Omental fat pad (tissue), 4 donors: ENCODE data around the gene NTF3. TPM values are rescaled to one million over a fixed set of nuclear protein-coding genes. Genes with fewer than 3 reads are reported as not detected.

Experiments
- ATAC-seq: fragments of 150-250 bp; one replicate; pipeline ENCODE4 v1.9.1; 2016; ENCODE audit warnings: mild to moderate bottlenecking, moderate library complexity; ENCODE audit not compliant: low FRiP score
- DNase-seq: peaks from one replicate; pipeline ENCODE4 v3.0.0-alpha.2; 2019; ENCODE audit warnings: low spot score
- CTCF ChIP-seq, 3 donors: fragments of 450-650 bp; IDR thresholded peaks; one replicate each; pipeline ENCODE4 v1.5.1; 2016 to 2017; ENCODE audit warnings: antibody characterized with exemption in 3 of 3, mild to moderate bottlenecking in 3 of 3, moderate library complexity in 2 of 3
- total RNA-seq, 4 donors: library from RNA; depleted of rRNA; stranded (reverse); fragments of >200 nt; gene quantifications; one replicate each; pipeline ENCODE4 v1.1.0, GENCODE V29; 2016

Gene NTF3
- total RNA-seq, 4 donors from 2014 or later = not detected

- TF ChIP-seq CTCF (IDR thresholded peaks at IDR 0.05) = no peak
- DNase-seq (no peak), ATAC-seq (no peak)
These were observed 77.6 kb downstream of the NTF3 start for GRCh38 chr12:5509557-5509956.

GRCh38 chr12:5510251-5510805, 78.4 kb downstream of the NTF3 start:
- ATAC-seq (no peak), DNase-seq (no peak)
- no peak for TF ChIP-seq CTCF (IDR thresholded peaks at IDR 0.05)

GRCh38 chr12:5511256-5511643, 79.3 kb downstream of the NTF3 start:
- no peak for TF ChIP-seq CTCF (IDR thresholded peaks at IDR 0.05)
- DNase-seq = no peak
- no peak for ATAC-seq

GRCh38 chr12:5511644-5512600, 80.0 kb downstream of the NTF3 start:
- no peak for DNase-seq
- ATAC-seq = no peak
- no peak for TF ChIP-seq CTCF (IDR thresholded peaks at IDR 0.05)

- DNase-seq = no peak
- no peak for TF ChIP-seq CTCF (IDR thresholded peaks at IDR 0.05)
- no peak for ATAC-seq
These were observed 80.7 kb downstream of the NTF3 start for GRCh38 chr12:5512601-5512970.

GRCh38 chr12:5513406-5513805, 81.5 kb downstream of the NTF3 start:
- no peak for DNase-seq
- no peak for ATAC-seq
- TF ChIP-seq CTCF (IDR thresholded peaks at IDR 0.05) = no peak

GRCh38 chr12:5514016-5514415, 82.1 kb downstream of the NTF3 start:
- TF ChIP-seq CTCF (IDR thresholded peaks at IDR 0.05) = no peak
- ATAC-seq (no peak), DNase-seq (no peak)
